ENCODE data around the gene PLIN5. TPM values are rescaled to one million over a fixed set of nuclear protein-coding genes. Genes with fewer than 3 reads are reported as not detected.
A peak's percentile ranks its signal among the peaks of the same experiment; 100 is the strongest.

Gene PLIN5
- total RNA-seq, 6 experiments from 2014 or later: not detected

- Mint-ChIP-seq H3K4me3 (no peak overlapping the region), H3K4me1 (ENCODE audit: low read depth) (0 out of 2 replicates have a peak, but pooled peaks cover 6% of the 10 kb centered on the region), H3K9me3 (no peaks in the 10 kb centered on the region), H3K27me3 (ENCODE audit: insufficient read depth) (peaks cover 8% of the 10 kb centered on the region), H3K27ac (no peak overlapping the region), H3K36me3 (ENCODE audit: low read depth) (no peaks in the 10 kb centered on the region)
- TF ChIP-seq, protein P1, sequence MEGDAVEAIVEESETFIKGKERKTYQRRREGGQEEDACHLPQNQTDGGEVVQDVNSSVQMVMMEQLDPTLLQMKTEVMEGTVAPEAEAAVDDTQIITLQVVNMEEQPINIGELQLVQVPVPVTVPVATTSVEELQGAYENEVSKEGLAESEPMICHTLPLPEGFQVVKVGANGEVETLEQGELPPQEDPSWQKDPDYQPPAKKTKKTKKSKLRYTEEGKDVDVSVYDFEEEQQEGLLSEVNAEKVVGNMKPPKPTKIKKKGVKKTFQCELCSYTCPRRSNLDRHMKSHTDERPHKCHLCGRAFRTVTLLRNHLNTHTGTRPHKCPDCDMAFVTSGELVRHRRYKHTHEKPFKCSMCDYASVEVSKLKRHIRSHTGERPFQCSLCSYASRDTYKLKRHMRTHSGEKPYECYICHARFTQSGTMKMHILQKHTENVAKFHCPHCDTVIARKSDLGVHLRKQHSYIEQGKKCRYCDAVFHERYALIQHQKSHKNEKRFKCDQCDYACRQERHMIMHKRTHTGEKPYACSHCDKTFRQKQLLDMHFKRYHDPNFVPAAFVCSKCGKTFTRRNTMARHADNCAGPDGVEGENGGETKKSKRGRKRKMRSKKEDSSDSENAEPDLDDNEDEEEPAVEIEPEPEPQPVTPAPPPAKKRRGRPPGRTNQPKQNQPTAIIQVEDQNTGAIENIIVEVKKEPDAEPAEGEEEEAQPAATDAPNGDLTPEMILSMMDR (IDR thresholded peaks at IDR 0.05): peak; percentile 90
- no peak for DNase-seq
Observed at GRCh38 chr19:4523306-4524110, 11.5 kb downstream of the PLIN5 start.

DNA sequence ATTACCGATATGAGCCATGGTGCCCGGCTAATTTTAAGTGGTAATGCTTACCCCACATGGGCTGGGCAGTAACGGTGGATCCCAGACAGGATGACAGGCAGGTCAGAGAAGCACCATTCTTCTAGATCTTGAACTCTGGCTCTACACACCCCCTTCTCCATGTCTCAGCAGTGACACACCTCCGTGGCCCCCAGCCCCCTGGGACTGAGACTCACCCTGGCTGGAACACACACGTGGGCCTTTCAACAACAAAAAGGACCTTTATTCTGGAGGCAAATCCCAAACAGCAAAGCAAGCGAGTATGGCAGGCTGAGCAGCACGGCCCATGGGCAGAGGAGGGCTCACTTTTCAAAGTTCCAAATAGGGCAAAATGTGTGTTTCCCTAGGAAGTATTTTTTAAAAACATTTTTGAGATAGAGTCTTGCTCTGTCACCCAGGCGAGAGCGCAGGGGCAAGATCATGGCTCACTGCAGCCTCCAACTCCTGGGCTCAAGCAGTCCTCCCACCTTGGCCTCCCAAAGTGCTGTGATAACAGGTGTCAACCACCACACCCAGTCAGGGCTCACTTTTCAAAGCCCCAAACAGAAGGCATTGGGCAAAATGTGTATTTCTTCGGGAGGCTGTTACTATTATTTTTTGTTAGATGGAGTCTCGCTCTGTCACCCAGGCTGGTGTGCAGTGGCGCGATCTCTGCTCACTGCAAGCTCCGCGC, 12.6 kb downstream of the PLIN5 start:
- Mint-ChIP-seq H3K9me3 (no peaks in the 10 kb centered on the region), H3K4me3 (no peak overlapping the region), H3K4me1 (ENCODE audit: low read depth) (0 out of 2 replicates have a peak, but pooled peaks cover 6% of the 10 kb centered on the region), H3K36me3 (ENCODE audit: low read depth) (no peaks in the 10 kb centered on the region), H3K27me3 (ENCODE audit: insufficient read depth) (peaks cover 8% of the 10 kb centered on the region), H3K27ac (no peak overlapping the region)
- TF ChIP-seq, protein P1 (IDR thresholded peaks at IDR 0.05): no peak
- DNase-seq: no peak

- no peaks in the 10 kb centered on the region for H3K9me3 Mint-ChIP-seq
- H3K4me1 Mint-ChIP-seq (ENCODE audit: low read depth): 0 out of 2 replicates have a peak, but pooled peaks cover 6% of the 10 kb centered on the region
- H3K36me3 Mint-ChIP-seq (ENCODE audit: low read depth): no peaks in the 10 kb centered on the region
- no peak overlapping the region for H3K27ac Mint-ChIP-seq
- TF ChIP-seq, protein P1 (IDR thresholded peaks at IDR 0.05): no peak
- no peak for DNase-seq
- no peak overlapping the region for H3K4me3 Mint-ChIP-seq
- H3K27me3 Mint-ChIP-seq (ENCODE audit: insufficient read depth): peaks cover 8% of the 10 kb centered on the region
Observed at GRCh38 chr19:4521888-4522242, 13.2 kb downstream of the PLIN5 start.

GRCh38 chr19:4521170-4521887, 13.7 kb downstream of the PLIN5 start:
- DNase-seq: no peak
- Mint-ChIP-seq H3K36me3 (ENCODE audit: low read depth) (no peaks in the 10 kb centered on the region), H3K27me3 (ENCODE audit: insufficient read depth) (peaks cover 9% of the 10 kb centered on the region), H3K4me3 (no peak overlapping the region), H3K9me3 (no peaks in the 10 kb centered on the region), H3K4me1 (ENCODE audit: low read depth) (0 out of 2 replicates have a peak, but pooled peaks cover 6% of the 10 kb centered on the region), H3K27ac (no peak overlapping the region)
- TF ChIP-seq, protein P1 (IDR thresholded peaks at IDR 0.05): no peak

- Mint-ChIP-seq H3K36me3 (ENCODE audit: low read depth) (no peaks in the 10 kb centered on the region), H3K9me3 (no peaks in the 10 kb centered on the region), H3K4me3 (no peak overlapping the region), H3K27ac (no peak overlapping the region), H3K4me1 (ENCODE audit: low read depth) (0 out of 2 replicates have a peak, but pooled peaks cover 6% of the 10 kb centered on the region), H3K27me3 (ENCODE audit: insufficient read depth) (peaks cover 9% of the 10 kb centered on the region)
- no peak for DNase-seq
- TF ChIP-seq, protein P1 (IDR thresholded peaks at IDR 0.05): no peak
Observed at GRCh38 chr19:4519521-4520277, 15.3 kb downstream of the PLIN5 start.
